ENCODE measurements around the gene MSI2. TPM values are rescaled to one million over a fixed set of nuclear protein-coding genes. Genes with fewer than 3 reads are reported as not detected.

MSI2 gene
- total and polyA plus RNA-seq, 2 donors (not counting 1 experiment from before 2014, with no cell fraction given), result 16.1 to 196 TPM

DNA sequence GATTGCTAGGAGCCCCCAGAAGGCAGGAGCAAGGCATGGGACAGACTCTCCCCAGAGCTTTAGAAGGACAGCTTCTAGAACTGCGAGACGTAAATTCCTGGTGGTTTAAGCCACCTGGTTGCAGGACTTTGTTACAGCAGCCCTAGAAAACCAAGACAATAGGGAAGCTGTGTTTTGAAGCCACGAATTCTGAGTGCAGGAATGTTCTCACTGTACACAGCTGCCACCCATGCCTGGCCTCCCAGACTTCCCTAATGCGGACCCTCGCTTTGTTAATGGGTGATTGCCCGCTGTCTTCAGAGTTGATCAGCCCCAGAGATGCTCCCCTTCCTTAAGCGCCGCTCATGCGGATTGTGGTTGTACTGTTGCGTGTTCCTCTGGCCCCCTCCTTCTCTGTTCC, 177.1 kb downstream of the MSI2 start:
- CTCF ChIA-PET, result no interaction called here
- H3K27ac Mint-ChIP-seq, result no peak overlapping the region

GRCh38 chr17:57434361-57434760, 178.0 kb downstream of the MSI2 start:
- Histone ChIP-seq H3K4me2 (replicated peaks; ENCODE audit: low read depth, low read length, poor library complexity, severe bottlenecking) (no peak overlapping the region), H3K36me3 (replicated peaks in 1 of 2; ENCODE audit: control extremely low read depth in 1 of 2, control insufficient read depth in 1 of 2, extremely low read depth in 1 of 2, insufficient read depth in 2 of 2, low read length in 1 of 2) (peaks cover 0 to 2% of the 10 kb centered on the region in 2 experiments), H4K20me1 (ENCODE audit: control insufficient read depth, insufficient read depth, low read length, poor library complexity, severe bottlenecking) (peaks cover 22% of the 10 kb centered on the region), H3K27me3 (replicated peaks in 1 of 4; ENCODE audit: control extremely low read depth in 1 of 4, control insufficient read depth in 3 of 4, insufficient read depth in 4 of 4, low read length in 3 of 4) (no peaks in the 10 kb centered on the region), H2AFZ (ENCODE audit: insufficient read depth, low read depth, low read length, poor library complexity, severe bottlenecking) (no peak overlapping the region), H3K4me3 (ENCODE audit: control extremely low read depth in 1 of 5, extremely low read depth in 1 of 5, insufficient read depth in 1 of 5, low read depth in 2 of 5, low read length in 4 of 5) (no peak overlapping the region), H3K9ac (ENCODE audit: low read length) (no peak overlapping the region), H3K79me2 (ENCODE audit: control insufficient read depth, insufficient read depth, low read length) (peaks cover 89% of the 10 kb centered on the region), H3K27ac (ENCODE audit: low read length in 2 of 2) (no peak overlapping the region), H3K4me1 (ENCODE audit: control insufficient read depth in 2 of 2, insufficient read depth in 2 of 2, low read length in 2 of 2) (peaks cover 12 to 18% of the 10 kb centered on the region in 2 donors), H3K9me3 (ENCODE audit: control extremely low read depth in 1 of 3, control insufficient read depth in 2 of 3, insufficient read depth in 1 of 3, low read length in 2 of 3) (no peaks in the 10 kb centered on the region)
- DNase-seq, result no peak
- Mint-ChIP-seq H3K9me3 (ENCODE audit: insufficient read depth) (no peaks in the 10 kb centered on the region), H3K4me3 (peak overlapping the region; percentile 3), H3K27me3 (no peaks in the 10 kb centered on the region), H3K4me1 (peaks cover 55% of the 10 kb centered on the region), H3K27ac (no peak overlapping the region)
- no peak for TF ChIP-seq CTCF (IDR thresholded peaks at IDR 0.05)
- no peak for TF ChIP-seq EZH2 (IDR thresholded peaks at IDR 0.05; ENCODE audit: borderline replicate concordance, insufficient read depth, low read depth, low read length, poor library complexity, severe bottlenecking)
- ATAC-seq (ENCODE audit: low read depth), result no peak
- intact Hi-C loops (cut with micrococcal nuclease), result no loop called here
- POLR2A ChIA-PET, result no interaction called here
- WGBS (ENCODE audit: insufficient coverage), result 100% methylated on average over 1 of the region's 1 CpG
- CTCF ChIA-PET, result no interaction called here

More for the DNA sequence above, 177.1 kb downstream of the MSI2 start:
- Histone ChIP-seq H3K4me2 (replicated peaks; ENCODE audit: low read depth, low read length, poor library complexity, severe bottlenecking) (no peak overlapping the region), H3K79me2 (ENCODE audit: control insufficient read depth, insufficient read depth, low read length) (peaks cover 91% of the 10 kb centered on the region), H4K20me1 (ENCODE audit: control insufficient read depth, insufficient read depth, low read length, poor library complexity, severe bottlenecking) (peaks cover 28% of the 10 kb centered on the region), H3K36me3 (replicated peaks in 1 of 2; ENCODE audit: control extremely low read depth in 1 of 2, control insufficient read depth in 1 of 2, extremely low read depth in 1 of 2, insufficient read depth in 2 of 2, low read length in 1 of 2) (peaks cover 0 to 2% of the 10 kb centered on the region in 2 experiments), H3K27me3 (replicated peaks in 1 of 4; ENCODE audit: control extremely low read depth in 1 of 4, control insufficient read depth in 3 of 4, insufficient read depth in 4 of 4, low read length in 3 of 4) (no peaks in the 10 kb centered on the region), H3K9ac (ENCODE audit: low read length) (no peak overlapping the region), H3K9me3 (ENCODE audit: control extremely low read depth in 1 of 3, control insufficient read depth in 2 of 3, insufficient read depth in 1 of 3, low read length in 2 of 3) (no peaks in the 10 kb centered on the region), H2AFZ (ENCODE audit: insufficient read depth, low read depth, low read length, poor library complexity, severe bottlenecking) (no peak overlapping the region), H3K4me3 (ENCODE audit: control extremely low read depth in 1 of 5, extremely low read depth in 1 of 5, insufficient read depth in 1 of 5, low read depth in 2 of 5, low read length in 4 of 5) (no peak overlapping the region), H3K4me1 (ENCODE audit: control insufficient read depth in 2 of 2, insufficient read depth in 2 of 2, low read length in 2 of 2) (peaks cover 9 to 18% of the 10 kb centered on the region in 2 donors), H3K27ac (ENCODE audit: low read length in 2 of 2) (no peak overlapping the region)
- DNase-seq (no peak), ATAC-seq (ENCODE audit: low read depth) (no peak)
- 48% methylated on average over 6 of the region's 10 CpGs for WGBS (ENCODE audit: insufficient coverage)
- POLR2A ChIA-PET, result no interaction called here
- H3K27me3 Mint-ChIP-seq, result no peaks in the 10 kb centered on the region
- no peak overlapping the region for H3K4me3 Mint-ChIP-seq
- intact Hi-C loops (cut with micrococcal nuclease), result no loop called here
- H3K4me1 Mint-ChIP-seq, result peaks cover 50% of the 10 kb centered on the region
- H3K9me3 Mint-ChIP-seq (ENCODE audit: insufficient read depth), result no peaks in the 10 kb centered on the region
- TF ChIP-seq EZH2 (IDR thresholded peaks at IDR 0.05; ENCODE audit: borderline replicate concordance, insufficient read depth, low read depth, low read length, poor library complexity, severe bottlenecking), result no peak
- TF ChIP-seq CTCF (IDR thresholded peaks at IDR 0.05), result no peak

Measured in B cell (primary cell).